Erythroblast (primary cell): Measurements from ENCODE around the gene CEBPA.

Experiments
- GATA1 ChIP-seq: IDR thresholded peaks from 2 replicates; pipeline ENCODE4 v1.6.1; 2011; ENCODE audit warnings: low read depth, mild to moderate bottlenecking, control low read depth, low read length, moderate library complexity
- POLR2A ChIP-seq: IDR thresholded peaks from 2 replicates; pipeline ENCODE4 v1.6.1; 2011; ENCODE audit warnings: mild to moderate bottlenecking, low read length

DNA sequence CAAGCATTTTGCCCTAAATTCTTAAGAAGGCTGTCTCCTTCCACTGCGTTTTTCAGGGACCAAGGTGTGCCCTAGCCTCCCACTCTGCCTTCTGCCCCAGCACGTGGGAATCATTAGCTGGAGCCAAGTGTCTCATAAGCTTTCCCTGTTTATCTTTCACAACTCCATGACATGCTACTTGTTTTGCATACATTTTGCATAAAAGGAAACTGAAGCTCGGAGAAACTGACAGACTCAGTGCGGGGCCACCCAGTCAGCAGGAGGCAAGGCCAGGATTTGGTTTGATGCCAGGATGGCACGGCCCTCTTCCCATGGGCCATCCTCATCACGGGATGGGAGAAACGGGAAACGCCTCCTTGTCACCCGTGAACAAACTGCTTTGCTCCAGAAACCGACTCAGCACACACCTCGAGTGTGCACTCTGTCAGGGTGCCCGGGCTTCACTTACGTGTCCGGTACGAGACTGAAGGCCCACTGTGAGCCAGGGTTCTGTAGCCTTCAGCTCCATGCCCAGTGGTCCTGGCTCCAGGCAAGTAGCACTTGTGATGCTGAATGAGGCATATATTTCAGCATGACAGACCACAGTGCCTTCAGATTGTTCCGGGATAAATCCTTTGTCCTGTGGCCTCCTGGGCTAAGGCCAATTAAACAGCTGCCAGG lies 9.6 kb downstream of the CEBPA start:
- TF ChIP-seq POLR2A (no peak), GATA1 (no peak)
